Measurements from ENCODE around the gene BICC1. TPM values are rescaled to one million over a fixed set of nuclear protein-coding genes. Genes with fewer than 3 reads are reported as not detected.

BICC1 gene
- total and polyA plus RNA-seq, 2 donors (not counting 1 experiment from before 2014, with no cell fraction given): not detected

DNA sequence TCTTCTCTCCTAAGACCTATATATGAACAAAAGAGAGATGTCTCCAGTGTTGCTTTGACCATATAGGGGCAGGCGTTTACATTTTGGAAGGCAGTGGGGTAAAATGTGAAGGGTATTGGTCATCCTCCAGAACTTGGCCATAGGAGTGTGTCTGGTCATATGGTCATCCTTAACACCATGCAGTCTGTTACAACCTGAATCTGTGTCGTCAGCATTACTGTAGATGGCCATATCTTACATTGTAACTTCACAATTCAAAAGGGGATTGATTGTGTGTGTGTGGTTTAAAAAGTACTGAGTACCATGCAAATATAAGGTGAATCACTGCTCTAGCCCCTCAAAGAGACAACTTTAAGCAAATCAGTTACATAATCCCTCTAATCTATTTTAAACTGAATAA, 311.7 kb downstream of the BICC1 start:
- DNase-seq (no peak), ATAC-seq (ENCODE audit: low read depth) (no peak)
- Histone ChIP-seq H4K20me1 (ENCODE audit: control insufficient read depth, insufficient read depth, low read length, poor library complexity, severe bottlenecking) (no peaks in the 10 kb centered on the region), H3K27ac (ENCODE audit: low read length in 2 of 2) (no peak overlapping the region), H3K4me2 (replicated peaks; ENCODE audit: low read depth, low read length, poor library complexity, severe bottlenecking) (no peak overlapping the region), H3K27me3 (replicated peaks in 1 of 4; ENCODE audit: control extremely low read depth in 1 of 4, control insufficient read depth in 3 of 4, insufficient read depth in 4 of 4, low read length in 3 of 4) (no peaks in the 10 kb centered on the region), H3K4me1 (ENCODE audit: control insufficient read depth in 2 of 2, insufficient read depth in 2 of 2, low read length in 2 of 2) (no peaks in the 10 kb centered on the region), H3K9ac (ENCODE audit: low read length) (no peak overlapping the region), H2AFZ (ENCODE audit: insufficient read depth, low read depth, low read length, poor library complexity, severe bottlenecking) (no peak overlapping the region), H3K9me3 (ENCODE audit: control extremely low read depth in 1 of 3, control insufficient read depth in 2 of 3, insufficient read depth in 1 of 3, low read length in 2 of 3) (no peaks in the 10 kb centered on the region), H3K4me3 (ENCODE audit: control extremely low read depth in 1 of 5, extremely low read depth in 1 of 5, insufficient read depth in 1 of 5, low read depth in 2 of 5, low read length in 4 of 5) (no peak overlapping the region), H3K36me3 (replicated peaks in 1 of 2; ENCODE audit: control extremely low read depth in 1 of 2, control insufficient read depth in 1 of 2, extremely low read depth in 1 of 2, insufficient read depth in 2 of 2, low read length in 1 of 2) (no peaks in the 10 kb centered on the region), H3K79me2 (ENCODE audit: control insufficient read depth, insufficient read depth, low read length) (no peaks in the 10 kb centered on the region)
- Mint-ChIP-seq H3K27me3 (no peaks in the 10 kb centered on the region), H3K4me1 (no peaks in the 10 kb centered on the region), H3K9me3 (ENCODE audit: insufficient read depth) (peaks cover 1% of the 10 kb centered on the region), H3K27ac (no peak overlapping the region), H3K4me3 (no peak overlapping the region)
- no peak for TF ChIP-seq EZH2 (IDR thresholded peaks at IDR 0.05; ENCODE audit: borderline replicate concordance, insufficient read depth, low read depth, low read length, poor library complexity, severe bottlenecking)
- TF ChIP-seq, protein P1, sequence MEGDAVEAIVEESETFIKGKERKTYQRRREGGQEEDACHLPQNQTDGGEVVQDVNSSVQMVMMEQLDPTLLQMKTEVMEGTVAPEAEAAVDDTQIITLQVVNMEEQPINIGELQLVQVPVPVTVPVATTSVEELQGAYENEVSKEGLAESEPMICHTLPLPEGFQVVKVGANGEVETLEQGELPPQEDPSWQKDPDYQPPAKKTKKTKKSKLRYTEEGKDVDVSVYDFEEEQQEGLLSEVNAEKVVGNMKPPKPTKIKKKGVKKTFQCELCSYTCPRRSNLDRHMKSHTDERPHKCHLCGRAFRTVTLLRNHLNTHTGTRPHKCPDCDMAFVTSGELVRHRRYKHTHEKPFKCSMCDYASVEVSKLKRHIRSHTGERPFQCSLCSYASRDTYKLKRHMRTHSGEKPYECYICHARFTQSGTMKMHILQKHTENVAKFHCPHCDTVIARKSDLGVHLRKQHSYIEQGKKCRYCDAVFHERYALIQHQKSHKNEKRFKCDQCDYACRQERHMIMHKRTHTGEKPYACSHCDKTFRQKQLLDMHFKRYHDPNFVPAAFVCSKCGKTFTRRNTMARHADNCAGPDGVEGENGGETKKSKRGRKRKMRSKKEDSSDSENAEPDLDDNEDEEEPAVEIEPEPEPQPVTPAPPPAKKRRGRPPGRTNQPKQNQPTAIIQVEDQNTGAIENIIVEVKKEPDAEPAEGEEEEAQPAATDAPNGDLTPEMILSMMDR (IDR thresholded peaks at IDR 0.05): no peak
- intact Hi-C loops (cut with micrococcal nuclease): no loop called here
- no CpG with 5 or more reads among the region's 2 CpGs for WGBS (ENCODE audit: insufficient coverage)
- CTCF ChIA-PET: no interaction called here
- POLR2A ChIA-PET: no interaction called here

DNA sequence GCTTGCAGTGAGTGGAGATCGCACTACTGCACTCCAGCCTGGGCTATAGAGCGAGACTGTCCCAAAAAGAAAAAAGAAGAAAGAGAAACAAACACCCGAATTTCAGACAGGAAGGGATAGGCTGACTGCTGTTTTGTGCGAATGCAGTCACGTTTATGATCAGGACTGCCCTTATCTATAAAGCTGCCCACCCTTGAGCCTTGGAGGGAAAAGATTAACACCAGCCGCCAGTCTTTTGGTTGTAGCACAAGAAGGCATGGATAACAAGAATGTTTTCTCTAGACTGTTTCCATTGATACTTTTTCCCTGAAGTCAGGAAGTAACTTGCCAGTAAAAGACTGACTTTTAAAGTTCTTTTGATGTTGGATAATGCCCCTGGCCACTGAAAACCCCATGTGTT, 314.0 kb downstream of the BICC1 start:
- no peak for TF ChIP-seq EZH2 (IDR thresholded peaks at IDR 0.05; ENCODE audit: borderline replicate concordance, insufficient read depth, low read depth, low read length, poor library complexity, severe bottlenecking)
- TF ChIP-seq, protein P1 (IDR thresholded peaks at IDR 0.05): no peak
- H3K9me3 Mint-ChIP-seq (ENCODE audit: insufficient read depth): peaks cover 1% of the 10 kb centered on the region
- POLR2A ChIA-PET: no interaction called here

More for the DNA sequence above, 314.0 kb downstream of the BICC1 start:
- Histone ChIP-seq H3K9me3 (ENCODE audit: control extremely low read depth in 1 of 3, control insufficient read depth in 2 of 3, insufficient read depth in 1 of 3, low read length in 2 of 3) (no peaks in the 10 kb centered on the region), H3K27me3 (replicated peaks in 1 of 4; ENCODE audit: control extremely low read depth in 1 of 4, control insufficient read depth in 3 of 4, insufficient read depth in 4 of 4, low read length in 3 of 4) (no peaks in the 10 kb centered on the region), H3K4me2 (replicated peaks; ENCODE audit: low read depth, low read length, poor library complexity, severe bottlenecking) (no peak overlapping the region), H3K79me2 (ENCODE audit: control insufficient read depth, insufficient read depth, low read length) (no peaks in the 10 kb centered on the region), H3K4me3 (ENCODE audit: control extremely low read depth in 1 of 5, extremely low read depth in 1 of 5, insufficient read depth in 1 of 5, low read depth in 2 of 5, low read length in 4 of 5) (no peak overlapping the region), H4K20me1 (ENCODE audit: control insufficient read depth, insufficient read depth, low read length, poor library complexity, severe bottlenecking) (no peaks in the 10 kb centered on the region), H3K9ac (ENCODE audit: low read length) (no peak overlapping the region), H3K36me3 (replicated peaks in 1 of 2; ENCODE audit: control extremely low read depth in 1 of 2, control insufficient read depth in 1 of 2, extremely low read depth in 1 of 2, insufficient read depth in 2 of 2, low read length in 1 of 2) (no peaks in the 10 kb centered on the region), H3K27ac (ENCODE audit: low read length in 2 of 2) (no peak overlapping the region), H2AFZ (ENCODE audit: insufficient read depth, low read depth, low read length, poor library complexity, severe bottlenecking) (no peak overlapping the region), H3K4me1 (ENCODE audit: control insufficient read depth in 2 of 2, insufficient read depth in 2 of 2, low read length in 2 of 2) (no peaks in the 10 kb centered on the region)
- WGBS (ENCODE audit: insufficient coverage): 69% methylated on average over 4 of the region's 6 CpGs
- ATAC-seq (ENCODE audit: low read depth): no peak
- intact Hi-C loops (cut with micrococcal nuclease): no loop called here
- no peak for DNase-seq
- Mint-ChIP-seq H3K27ac (no peak overlapping the region), H3K27me3 (no peaks in the 10 kb centered on the region), H3K4me1 (no peaks in the 10 kb centered on the region), H3K4me3 (no peak overlapping the region)
- CTCF ChIA-PET: no interaction called here

All from B cell (primary cell).